Progenitor cell of endocrine pancreas (in vitro differentiated cells): ENCODE measurements around the gene TACR1. TPM values are rescaled to one million over a fixed set of nuclear protein-coding genes. Genes with fewer than 3 reads are reported as not detected.
A peak's percentile ranks its signal among the peaks of the same experiment; 100 is the strongest.

Experiments
- DNase-seq: peaks from one replicate; pipeline ENCODE4 v3.0.0; 2021; ENCODE audit warnings: low spot score; ENCODE audit not compliant: unreplicated experiment
- H3K27ac Mint-ChIP-seq: 2 replicates; pipeline ENCODE4 v1.8.0; 2021; ENCODE audit warnings: mild to moderate bottlenecking, moderate library complexity, mixed read lengths
- H3K27me3 Mint-ChIP-seq: 2 replicates; pipeline ENCODE4 v1.8.0; 2021; ENCODE audit warnings: mixed read lengths
- H3K36me3 Mint-ChIP-seq: 2 replicates; pipeline ENCODE4 v1.8.0; 2022; ENCODE audit warnings: mixed read lengths; ENCODE audit not compliant: insufficient read depth
- H3K4me1 Mint-ChIP-seq: 2 replicates; pipeline ENCODE4 v1.8.0; 2021; ENCODE audit warnings: low read depth, mixed read lengths
- H3K4me3 Mint-ChIP-seq: 2 replicates; pipeline ENCODE4 v1.8.0; 2021; ENCODE audit warnings: low read depth, mild to moderate bottlenecking, moderate library complexity, mixed read lengths
- H3K9me3 Mint-ChIP-seq: 2 replicates; pipeline ENCODE4 v1.8.0; 2021; ENCODE audit warnings: low read depth, mixed read lengths
- total RNA-seq: library from RNA; stranded (reverse); gene quantifications from 2 replicates; pipeline ENCODE4 v1.2.1, GENCODE V29; 2021
- TF ChIP-seq, protein P1 (sequence below): fragments of 200-600 bp; sonication (generic); IDR thresholded peaks from one replicate; pipeline ENCODE4 v1.5.0; 2021; ENCODE audit warnings: antibody characterized with exemption, mild to moderate bottlenecking; ENCODE audit not compliant: unreplicated experiment

Gene TACR1
- total RNA-seq, 1 donor from 2014 or later = 0.55 TPM

- Mint-ChIP-seq H3K36me3 (no peaks in the 10 kb centered on the region), H3K9me3 (peaks cover 3% of the 10 kb centered on the region), H3K4me3 (no peak overlapping the region), H3K4me1 (peaks cover 10% of the 10 kb centered on the region), H3K27me3 (peaks cover 10% of the 10 kb centered on the region), H3K27ac (no peak overlapping the region)
- DNase-seq = no peak
- TF ChIP-seq, protein P1, sequence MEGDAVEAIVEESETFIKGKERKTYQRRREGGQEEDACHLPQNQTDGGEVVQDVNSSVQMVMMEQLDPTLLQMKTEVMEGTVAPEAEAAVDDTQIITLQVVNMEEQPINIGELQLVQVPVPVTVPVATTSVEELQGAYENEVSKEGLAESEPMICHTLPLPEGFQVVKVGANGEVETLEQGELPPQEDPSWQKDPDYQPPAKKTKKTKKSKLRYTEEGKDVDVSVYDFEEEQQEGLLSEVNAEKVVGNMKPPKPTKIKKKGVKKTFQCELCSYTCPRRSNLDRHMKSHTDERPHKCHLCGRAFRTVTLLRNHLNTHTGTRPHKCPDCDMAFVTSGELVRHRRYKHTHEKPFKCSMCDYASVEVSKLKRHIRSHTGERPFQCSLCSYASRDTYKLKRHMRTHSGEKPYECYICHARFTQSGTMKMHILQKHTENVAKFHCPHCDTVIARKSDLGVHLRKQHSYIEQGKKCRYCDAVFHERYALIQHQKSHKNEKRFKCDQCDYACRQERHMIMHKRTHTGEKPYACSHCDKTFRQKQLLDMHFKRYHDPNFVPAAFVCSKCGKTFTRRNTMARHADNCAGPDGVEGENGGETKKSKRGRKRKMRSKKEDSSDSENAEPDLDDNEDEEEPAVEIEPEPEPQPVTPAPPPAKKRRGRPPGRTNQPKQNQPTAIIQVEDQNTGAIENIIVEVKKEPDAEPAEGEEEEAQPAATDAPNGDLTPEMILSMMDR = no peak
Measured at GRCh38 chr2:75099521-75099922, 99.8 kb downstream of the TACR1 start.

GRCh38 chr2:75098856-75099255, 100.5 kb downstream of the TACR1 start:
- TF ChIP-seq, protein P1 = peak; percentile 62
- Mint-ChIP-seq H3K27ac (peak overlapping the region; percentile 50), H3K9me3 (peaks cover 3% of the 10 kb centered on the region), H3K4me1 (peaks cover 10% of the 10 kb centered on the region), H3K4me3 (no peak overlapping the region), H3K27me3 (peaks cover 13% of the 10 kb centered on the region), H3K36me3 (no peaks in the 10 kb centered on the region)
- DNase-seq = no peak

- peaks cover 3% of the 10 kb centered on the region for H3K9me3 Mint-ChIP-seq
- no peaks in the 10 kb centered on the region for H3K36me3 Mint-ChIP-seq
- no peak overlapping the region for H3K27ac Mint-ChIP-seq
- peaks cover 10% of the 10 kb centered on the region for H3K4me1 Mint-ChIP-seq
- H3K4me3 Mint-ChIP-seq = no peak overlapping the region
- TF ChIP-seq, protein P1 = no peak
- peaks cover 13% of the 10 kb centered on the region for H3K27me3 Mint-ChIP-seq
- DNase-seq = no peak
Measured at GRCh38 chr2:75097831-75098230, 101.5 kb downstream of the TACR1 start.

GRCh38 chr2:75094405-75094804, 104.9 kb downstream of the TACR1 start:
- no peak for DNase-seq
- no peak overlapping the region for H3K27ac Mint-ChIP-seq
- no peaks in the 10 kb centered on the region for H3K36me3 Mint-ChIP-seq
- H3K4me3 Mint-ChIP-seq = no peak overlapping the region
- TF ChIP-seq, protein P1 = no peak
- H3K9me3 Mint-ChIP-seq = no peaks in the 10 kb centered on the region
- H3K4me1 Mint-ChIP-seq = peaks cover 10% of the 10 kb centered on the region
- peaks cover 7% of the 10 kb centered on the region for H3K27me3 Mint-ChIP-seq

DNA sequence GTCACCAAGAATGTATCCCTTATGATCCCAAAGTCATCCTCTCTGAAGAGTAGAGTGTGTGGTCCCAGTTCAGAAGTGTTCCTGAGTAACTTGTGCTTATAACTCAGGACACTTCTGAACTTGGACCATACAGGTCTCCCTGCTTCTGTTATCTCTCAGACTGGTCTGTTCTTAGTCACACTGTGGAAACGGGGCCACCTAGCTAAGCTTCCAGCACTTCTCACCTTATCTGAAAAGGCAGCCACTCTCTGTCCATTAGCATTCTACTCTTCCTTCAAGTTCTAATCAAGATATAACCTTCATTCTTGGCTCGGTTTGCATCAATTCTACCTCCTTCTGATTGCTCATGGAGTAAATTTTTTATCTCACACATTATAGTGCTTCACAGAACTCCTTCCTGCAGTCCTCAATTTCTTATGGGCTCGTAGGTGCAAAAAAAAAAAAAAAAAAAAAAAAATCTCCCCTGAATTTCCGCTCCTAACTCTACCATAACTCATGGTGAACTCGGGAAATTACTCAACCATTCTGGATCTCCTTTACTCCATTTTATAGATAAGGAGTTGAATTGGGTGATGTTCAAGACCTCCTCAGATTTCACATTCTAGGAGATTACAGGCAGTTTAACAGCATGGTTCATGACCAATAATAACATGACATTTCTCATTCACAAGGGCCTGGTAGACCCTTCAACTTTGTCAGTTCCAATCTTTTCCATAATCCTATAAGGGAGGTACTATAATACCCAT, 108.4 kb downstream of the TACR1 start:
- DNase-seq = no peak
- no peaks in the 10 kb centered on the region for H3K4me1 Mint-ChIP-seq
- H3K4me3 Mint-ChIP-seq = no peak overlapping the region
- H3K27ac Mint-ChIP-seq = no peak overlapping the region
- H3K36me3 Mint-ChIP-seq = no peaks in the 10 kb centered on the region
- TF ChIP-seq, protein P1 = no peak
- peaks cover 5% of the 10 kb centered on the region for H3K27me3 Mint-ChIP-seq
- H3K9me3 Mint-ChIP-seq = no peaks in the 10 kb centered on the region
